ES-I3 (cell line): ENCODE data around the gene CCDC136.

Source experiments
- H3K36me3 ChIP-seq: 2 replicates; pipeline ENCODE4 v1.6.1; 2013; ENCODE audit warnings: mild to moderate bottlenecking, low read length, control low read depth, moderate library complexity; ENCODE audit not compliant: insufficient read depth
- H3K4me1 ChIP-seq: 2 replicates; pipeline ENCODE4 v1.6.1; 2013; ENCODE audit warnings: mild to moderate bottlenecking, control low read depth, low read length; ENCODE audit not compliant: insufficient read depth
- H3K9ac ChIP-seq: 2 replicates; pipeline ENCODE4 v1.6.1; 2013; ENCODE audit warnings: low read depth, mild to moderate bottlenecking, low read length, moderate library complexity
- H3K9me3 ChIP-seq: 2 replicates; pipeline ENCODE4 v1.6.1; 2013; ENCODE audit warnings: mild to moderate bottlenecking, low read length, moderate library complexity; ENCODE audit not compliant: control insufficient read depth, insufficient read depth

CCDC136 gene

DNA sequence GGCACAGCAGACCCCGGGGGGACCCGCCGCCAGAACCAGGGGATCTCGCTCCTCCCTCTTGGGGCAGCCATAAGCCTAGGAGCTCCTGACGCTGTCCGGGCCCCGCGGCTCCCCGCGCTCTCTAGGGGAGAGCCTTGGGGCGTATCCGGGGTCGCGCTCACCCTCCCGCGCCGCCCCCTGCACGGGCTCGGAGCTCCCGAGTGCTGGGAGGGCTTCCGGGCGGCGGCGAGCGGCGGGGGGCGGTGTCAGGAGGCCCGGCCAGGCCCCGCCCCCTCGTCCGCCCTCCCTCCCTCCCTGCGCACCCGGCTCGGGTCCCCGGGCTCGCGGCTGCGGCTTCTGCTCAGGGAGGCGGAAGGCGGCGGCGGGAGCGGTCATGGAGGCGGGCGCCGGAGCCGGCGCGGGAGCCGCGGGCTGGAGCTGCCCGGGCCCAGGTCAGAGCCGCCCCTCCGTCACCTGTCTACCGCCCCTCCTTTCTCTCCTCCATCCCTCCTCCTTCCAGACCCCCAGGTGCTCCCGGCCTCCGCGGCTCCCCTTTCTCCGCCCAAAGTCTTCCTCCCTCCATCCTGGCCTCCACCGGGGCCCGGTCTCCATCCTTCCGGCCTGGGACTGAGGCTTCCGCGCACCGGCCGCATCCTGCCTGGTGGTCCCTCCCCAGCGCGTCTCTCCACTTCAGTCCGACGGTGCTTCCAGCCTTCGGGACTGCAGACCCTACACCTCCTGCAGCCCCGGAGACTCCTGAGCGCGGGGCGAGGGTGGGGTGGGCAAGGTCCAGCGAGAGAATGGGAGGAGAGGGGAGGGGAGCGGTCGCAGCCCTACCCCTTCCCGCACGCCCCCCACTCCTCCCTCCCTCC lies at the start of gene CCDC136:
Gene CCDC136, plus strand, starts transcription at position 848 of the 851 bp plus-strand sequence. CDS start 444 bp downstream, outside the sequence.
- Histone ChIP-seq H3K9ac (peak within 1 kb of the TSS; percentile 89), H3K9me3 (no peaks in the 10 kb centered on the region), H3K4me1 (peaks cover 3% of the 10 kb centered on the region; the same call in 1 of the 2 replicates), H3K36me3 (0 out of 2 replicates have a peak, but pooled peaks cover 6% of the 10 kb centered on the region)

- H3K9me3 ChIP-seq = no peaks in the 10 kb centered on the region
- 0 out of 2 replicates have a peak, but pooled peaks cover 5% of the 10 kb centered on the region for H3K4me1 ChIP-seq
- no peak overlapping the region for H3K9ac ChIP-seq
- H3K36me3 ChIP-seq = no peaks in the 10 kb centered on the region
These were observed 49.6 kb upstream of the CCDC136 start for GRCh38 chr7:128742206-128742605.

GRCh38 chr7:128743112-128743772 lies 48.5 kb upstream of the CCDC136 start:
- Histone ChIP-seq H3K9ac (no peak overlapping the region), H3K36me3 (0 out of 2 replicates have a peak, but pooled peaks cover 6% of the 10 kb centered on the region), H3K4me1 (0 out of 2 replicates have a peak, but pooled peaks cover 2% of the 10 kb centered on the region), H3K9me3 (no peaks in the 10 kb centered on the region)

GRCh38 chr7:128744366-128744905 lies 47.3 kb upstream of the CCDC136 start:
- H3K36me3 ChIP-seq = peaks cover 17% of the 10 kb centered on the region
- H3K9ac ChIP-seq = no peak overlapping the region
- H3K4me1 ChIP-seq = no peaks in the 10 kb centered on the region
- H3K9me3 ChIP-seq = no peaks in the 10 kb centered on the region

DNA sequence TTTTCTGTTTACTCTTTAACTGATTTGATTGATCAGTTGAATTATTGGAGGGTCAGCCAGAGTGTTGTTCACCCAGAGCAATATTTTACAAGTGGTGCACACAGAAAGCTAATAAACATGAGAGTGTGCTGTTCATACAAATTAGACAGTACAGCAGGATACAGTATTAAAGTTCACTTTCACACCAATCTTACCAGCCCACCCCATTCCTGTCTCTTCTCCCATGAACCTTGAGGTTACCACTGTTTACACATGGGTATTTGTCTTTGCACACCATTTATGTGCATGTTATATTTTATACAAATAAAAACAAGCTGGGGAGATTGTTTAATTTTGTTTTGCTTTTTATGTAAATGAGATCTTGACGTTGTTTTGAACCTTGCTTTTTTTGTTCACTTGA lies 46.1 kb upstream of the CCDC136 start:
- H3K9me3 ChIP-seq = no peaks in the 10 kb centered on the region
- no peak overlapping the region for H3K9ac ChIP-seq
- H3K4me1 ChIP-seq = no peaks in the 10 kb centered on the region
- H3K36me3 ChIP-seq = peaks cover 21% of the 10 kb centered on the region

- H3K9me3 ChIP-seq = no peaks in the 10 kb centered on the region
- peaks cover 25% of the 10 kb centered on the region for H3K36me3 ChIP-seq
- no peaks in the 10 kb centered on the region for H3K4me1 ChIP-seq
- H3K9ac ChIP-seq = no peak overlapping the region
These were observed 44.3 kb upstream of the CCDC136 start for GRCh38 chr7:128747327-128748079.

GRCh38 chr7:128752251-128752650 lies 39.5 kb upstream of the CCDC136 start:
- H3K9ac ChIP-seq = no peak overlapping the region
- no peaks in the 10 kb centered on the region for H3K9me3 ChIP-seq
- peaks cover 39% of the 10 kb centered on the region for H3K36me3 ChIP-seq
- no peaks in the 10 kb centered on the region for H3K4me1 ChIP-seq

- peaks cover 27% of the 10 kb centered on the region for H3K36me3 ChIP-seq
These were observed 36.5 kb upstream of the CCDC136 start for GRCh38 chr7:128755075-128755818.

GRCh38 chr7:128755819-128756476 lies 35.8 kb upstream of the CCDC136 start:
- Histone ChIP-seq H3K9me3 (no peaks in the 10 kb centered on the region), H3K9ac (no peak overlapping the region), H3K4me1 (no peaks in the 10 kb centered on the region), H3K36me3 (peaks cover 26% of the 10 kb centered on the region)

More at GRCh38 chr7:128755075-128755818, 36.5 kb upstream of the CCDC136 start:
- H3K9me3 ChIP-seq = no peaks in the 10 kb centered on the region
- H3K9ac ChIP-seq = no peak overlapping the region
- H3K4me1 ChIP-seq = no peaks in the 10 kb centered on the region

GRCh38 chr7:128757203-128757602 lies 34.6 kb upstream of the CCDC136 start:
- Histone ChIP-seq H3K36me3 (peaks cover 22% of the 10 kb centered on the region), H3K9ac (no peak overlapping the region), H3K9me3 (no peaks in the 10 kb centered on the region), H3K4me1 (no peaks in the 10 kb centered on the region)

GRCh38 chr7:128758553-128758952 lies 33.2 kb upstream of the CCDC136 start:
- H3K9me3 ChIP-seq = no peaks in the 10 kb centered on the region
- peaks cover 25% of the 10 kb centered on the region for H3K36me3 ChIP-seq
- no peaks in the 10 kb centered on the region for H3K4me1 ChIP-seq
- no peak overlapping the region for H3K9ac ChIP-seq

- Histone ChIP-seq H3K9me3 (no peaks in the 10 kb centered on the region), H3K9ac (no peak overlapping the region), H3K4me1 (no peaks in the 10 kb centered on the region), H3K36me3 (peaks cover 21% of the 10 kb centered on the region)
These were observed 32.5 kb upstream of the CCDC136 start for GRCh38 chr7:128759242-128759641.

DNA sequence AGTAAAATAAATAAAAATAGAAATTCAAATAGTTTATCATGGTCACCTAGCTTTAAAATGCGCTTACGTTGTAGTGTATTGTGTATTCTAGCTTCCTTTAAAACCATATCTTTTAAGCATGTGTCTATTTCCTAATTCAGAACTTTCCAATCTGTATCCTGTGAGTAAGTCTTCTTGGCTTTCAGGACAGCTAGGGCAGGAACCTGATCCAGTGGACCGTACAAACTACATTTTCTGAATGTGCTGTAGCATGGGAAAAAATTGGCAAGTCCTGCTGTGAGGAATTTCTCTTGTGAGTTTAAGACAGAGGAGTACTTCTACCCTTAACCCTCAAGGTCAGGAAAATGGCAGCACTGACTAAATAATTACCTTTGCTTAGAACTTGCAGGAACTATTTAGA lies 28.2 kb upstream of the CCDC136 start:
- H3K9ac ChIP-seq = no peak overlapping the region
- H3K4me1 ChIP-seq = no peaks in the 10 kb centered on the region
- H3K36me3 ChIP-seq = peaks cover 25% of the 10 kb centered on the region
- no peaks in the 10 kb centered on the region for H3K9me3 ChIP-seq
